ENCODE data around the gene RWDD4. TPM values are rescaled to one million over a fixed set of nuclear protein-coding genes. Genes with fewer than 3 reads are reported as not detected.

Gene RWDD4
- total RNA-seq, 2 experiments from 2014 or later: 9.9 to 10.5 TPM

DNA sequence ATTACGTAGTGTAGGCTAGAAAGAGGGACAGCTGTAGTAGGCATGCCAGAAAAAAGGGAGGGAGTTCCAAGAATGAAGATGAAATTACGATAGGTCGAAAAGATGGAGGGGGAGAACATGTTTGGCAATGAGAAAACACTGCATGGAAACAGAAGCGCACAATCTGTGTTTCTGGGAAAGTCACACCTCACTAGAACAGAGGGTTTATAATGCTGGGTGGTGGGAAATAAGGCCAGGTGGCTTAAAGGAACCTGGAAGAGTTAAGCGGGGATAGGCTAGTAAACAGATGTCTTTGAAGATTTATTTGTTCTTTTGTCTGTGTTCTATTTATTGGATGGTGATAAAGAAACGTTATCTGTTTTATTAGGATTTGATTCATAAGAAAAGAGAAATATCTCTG is 29.2 kb upstream of the RWDD4 start:
- H3K9me3 ChIP-seq (ENCODE audit: control insufficient read depth in 1 of 2, insufficient read depth in 1 of 2, low read length in 2 of 2): no peaks in the 10 kb centered on the region
- Mint-ChIP-seq H3K27ac (peak overlapping the region; percentile 8), H3K27me3 (no peaks in the 10 kb centered on the region), H3K4me1 (ENCODE audit: low read depth) (no peaks in the 10 kb centered on the region), H3K9me3 (no peaks in the 10 kb centered on the region), H3K36me3 (ENCODE audit: low read depth) (peaks cover 79% of the 10 kb centered on the region), H3K4me3 (no peak overlapping the region)
- H3K4me1 ChIP-seq (ENCODE audit: insufficient read depth, low read length): no peaks in the 10 kb centered on the region
- DNase-seq (no peak), ATAC-seq (ENCODE audit: poor library complexity) (no peak)
- POLR2A ChIA-PET: no interaction called here
- H3K27ac ChIP-seq (ENCODE audit: low read depth in 1 of 2, low read length in 2 of 2): no peak overlapping the region
- H3K36me3 ChIP-seq (ENCODE audit: insufficient read depth, low read length): peaks cover 70% of the 10 kb centered on the region
- TF ChIP-seq, protein P1, sequence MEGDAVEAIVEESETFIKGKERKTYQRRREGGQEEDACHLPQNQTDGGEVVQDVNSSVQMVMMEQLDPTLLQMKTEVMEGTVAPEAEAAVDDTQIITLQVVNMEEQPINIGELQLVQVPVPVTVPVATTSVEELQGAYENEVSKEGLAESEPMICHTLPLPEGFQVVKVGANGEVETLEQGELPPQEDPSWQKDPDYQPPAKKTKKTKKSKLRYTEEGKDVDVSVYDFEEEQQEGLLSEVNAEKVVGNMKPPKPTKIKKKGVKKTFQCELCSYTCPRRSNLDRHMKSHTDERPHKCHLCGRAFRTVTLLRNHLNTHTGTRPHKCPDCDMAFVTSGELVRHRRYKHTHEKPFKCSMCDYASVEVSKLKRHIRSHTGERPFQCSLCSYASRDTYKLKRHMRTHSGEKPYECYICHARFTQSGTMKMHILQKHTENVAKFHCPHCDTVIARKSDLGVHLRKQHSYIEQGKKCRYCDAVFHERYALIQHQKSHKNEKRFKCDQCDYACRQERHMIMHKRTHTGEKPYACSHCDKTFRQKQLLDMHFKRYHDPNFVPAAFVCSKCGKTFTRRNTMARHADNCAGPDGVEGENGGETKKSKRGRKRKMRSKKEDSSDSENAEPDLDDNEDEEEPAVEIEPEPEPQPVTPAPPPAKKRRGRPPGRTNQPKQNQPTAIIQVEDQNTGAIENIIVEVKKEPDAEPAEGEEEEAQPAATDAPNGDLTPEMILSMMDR (IDR thresholded peaks at IDR 0.05): no peak
- H3K4me3 ChIP-seq (ENCODE audit: low read length): no peak overlapping the region
- CTCF ChIA-PET: no interaction called here
- no peaks in the 10 kb centered on the region for H3K27me3 ChIP-seq (ENCODE audit: control insufficient read depth in 1 of 2, insufficient read depth in 2 of 2, low read length in 2 of 2)
- intact Hi-C loops (cut with DNase I, micrococcal nuclease): no loop called here

DNA sequence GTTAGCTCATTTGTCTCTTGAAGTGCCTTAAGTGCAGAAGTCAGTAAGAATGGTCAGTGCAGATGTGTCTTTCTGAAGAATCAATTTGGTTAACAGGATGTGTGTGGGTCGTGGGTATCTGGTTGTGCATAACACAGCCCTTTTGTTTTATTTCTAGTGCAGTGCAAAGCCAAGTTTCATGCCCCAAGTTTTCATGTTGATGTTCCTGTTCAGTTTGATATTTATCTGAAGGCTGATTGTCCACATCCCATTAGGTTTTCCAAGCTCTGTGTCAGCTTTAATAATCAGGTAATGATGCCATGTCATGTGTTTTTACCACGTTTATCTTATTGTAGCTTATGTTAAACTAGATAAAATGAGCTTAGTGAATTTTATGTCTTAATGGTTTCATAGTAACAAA is 27.5 kb upstream of the RWDD4 start:
- TF ChIP-seq, protein P1 (IDR thresholded peaks at IDR 0.05): no peak
- Histone ChIP-seq H3K36me3 (ENCODE audit: insufficient read depth, low read length) (peaks cover 64% of the 10 kb centered on the region), H3K9me3 (ENCODE audit: control insufficient read depth in 1 of 2, insufficient read depth in 1 of 2, low read length in 2 of 2) (no peaks in the 10 kb centered on the region), H3K27ac (ENCODE audit: low read depth in 1 of 2, low read length in 2 of 2) (no peak overlapping the region), H3K27me3 (ENCODE audit: control insufficient read depth in 1 of 2, insufficient read depth in 2 of 2, low read length in 2 of 2) (no peaks in the 10 kb centered on the region), H3K4me3 (ENCODE audit: low read length) (no peak overlapping the region), H3K4me1 (ENCODE audit: insufficient read depth, low read length) (no peaks in the 10 kb centered on the region)
- intact Hi-C loops (cut with DNase I, micrococcal nuclease): no loop called here
- ChIA-PET POLR2A (interaction anchor here (0.7 kb wide), 1 partner anchor 11 kb away, joined by 3 read pairs; no protein-coding TSS in a partner anchor), CTCF (no interaction called here)
- Mint-ChIP-seq H3K27ac (no peak overlapping the region), H3K4me3 (no peak overlapping the region), H3K36me3 (ENCODE audit: low read depth) (peaks cover 81% of the 10 kb centered on the region), H3K4me1 (ENCODE audit: low read depth) (no peaks in the 10 kb centered on the region), H3K27me3 (no peaks in the 10 kb centered on the region), H3K9me3 (no peaks in the 10 kb centered on the region)
- no peak for ATAC-seq (ENCODE audit: poor library complexity)
- no peak for DNase-seq

DNA sequence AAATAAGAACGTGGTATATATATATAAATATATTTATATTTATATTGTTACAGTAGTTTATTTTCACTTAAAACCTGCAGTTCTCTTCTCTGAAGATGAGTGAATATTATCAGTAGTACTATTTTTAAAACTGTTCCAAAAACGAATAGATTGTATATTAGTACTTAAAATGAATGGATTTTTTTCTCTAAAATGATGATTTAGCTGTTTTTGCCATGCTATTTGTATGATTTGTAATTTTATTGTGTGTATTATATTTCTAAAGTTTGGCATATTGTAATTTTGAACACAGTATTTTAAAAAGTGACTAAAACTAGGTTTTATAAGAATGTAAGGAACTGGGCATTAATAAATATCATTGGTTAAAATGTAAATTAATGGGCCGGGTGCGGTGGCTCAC is 22.1 kb upstream of the RWDD4 start:
- intact Hi-C loops (cut with DNase I, micrococcal nuclease): no loop called here
- TF ChIP-seq, protein P1 (IDR thresholded peaks at IDR 0.05): no peak
- H3K27me3 ChIP-seq (ENCODE audit: control insufficient read depth in 1 of 2, insufficient read depth in 2 of 2, low read length in 2 of 2): no peaks in the 10 kb centered on the region
- H3K27ac ChIP-seq (ENCODE audit: low read depth in 1 of 2, low read length in 2 of 2): no peak overlapping the region
- H3K4me3 ChIP-seq (ENCODE audit: low read length): no peak overlapping the region
- peaks cover 85% of the 10 kb centered on the region for H3K36me3 Mint-ChIP-seq (ENCODE audit: low read depth)
- H3K9me3 ChIP-seq (ENCODE audit: control insufficient read depth in 1 of 2, insufficient read depth in 1 of 2, low read length in 2 of 2): no peaks in the 10 kb centered on the region
- POLR2A ChIA-PET: no interaction called here
- no peak overlapping the region for H3K27ac Mint-ChIP-seq
- H3K4me3 Mint-ChIP-seq: no peak overlapping the region
- CTCF ChIA-PET: no interaction called here
- H3K4me1 Mint-ChIP-seq (ENCODE audit: low read depth): no peaks in the 10 kb centered on the region
- H3K27me3 Mint-ChIP-seq: no peaks in the 10 kb centered on the region
- DNase-seq (no peak), ATAC-seq (ENCODE audit: poor library complexity) (no peak)
- no peaks in the 10 kb centered on the region for H3K9me3 Mint-ChIP-seq
- H3K36me3 ChIP-seq (ENCODE audit: insufficient read depth, low read length): peaks cover 66% of the 10 kb centered on the region
- no peaks in the 10 kb centered on the region for H3K4me1 ChIP-seq (ENCODE audit: insufficient read depth, low read length)

All from CD4-positive, alpha-beta T cell (primary cell).